Left cardiac atrium (tissue), 4 donors: Measurements from ENCODE around the gene CFAP299. TPM values are rescaled to one million over a fixed set of nuclear protein-coding genes. Genes with fewer than 3 reads are reported as not detected.
"Not testable (repeated sequence)": the region's sequence is repeated elsewhere in the genome, so short reads cannot be mapped to it uniquely, and the experiment has no call there.

ENCODE experiments used
- ATAC-seq, 2 donors: fragments of 200-7000 bp; cut with Tn5 transposase; one replicate each; pipeline ENCODE4 v1.9.1; 2020; ENCODE audit warnings: mild to moderate bottlenecking in 2 of 2, moderate library complexity in 2 of 2
- DNase-seq: peaks from one replicate; pipeline ENCODE4 v3.0.0-alpha.2; 2020
- intact Hi-C, 2 donors: fragments of 100-400 bp; cut with DNase I; formaldehyde crosslinking; loops; one replicate each; pipeline versions ENCODE4 v1.14.1 to v1.15.1; 2022 to 2023
- long read RNA-seq: library from polyadenylated mRNA; unstranded; transcript quantifications from one replicate; pipeline ENCODE4 v2.0.0, GENCODE V29; 2021
- total RNA-seq, 2 donors: library from RNA; stranded (reverse); fragmentation: NEBNext Ultra II Directional; extraction: Animal tissue kit (Norgen Biotek cat#: 25700); gene quantifications; one replicate each; pipeline ENCODE4 v1.2.1, GENCODE V29; 2021
- donor health status: DM: no; HTN: yes; CAD: no.
- donor health status: DM: no; HTN: yes; CAD: no; lungs with severe emphysema.
- donor health status: DM: yes; HTN: yes; CAD: no.
- donor health status: Dilated cardiomyopathy.

Gene CFAP299
- total RNA-seq: not detected
- long read RNA-seq: 0 reads

GRCh38 chr4:80335554-80336358 lies at the start of gene CFAP299:
CFAP299 (plus strand) TSS chr4:80335730.
- peak; percentile 97 to 100 for ATAC-seq
- intact Hi-C loops: loop anchor here in 1 of 2 donors (5.0 kb wide), 1 partner anchor 1383 kb away; no protein-coding TSS in a partner anchor
- DNase-seq: peak; percentile 87

DNA sequence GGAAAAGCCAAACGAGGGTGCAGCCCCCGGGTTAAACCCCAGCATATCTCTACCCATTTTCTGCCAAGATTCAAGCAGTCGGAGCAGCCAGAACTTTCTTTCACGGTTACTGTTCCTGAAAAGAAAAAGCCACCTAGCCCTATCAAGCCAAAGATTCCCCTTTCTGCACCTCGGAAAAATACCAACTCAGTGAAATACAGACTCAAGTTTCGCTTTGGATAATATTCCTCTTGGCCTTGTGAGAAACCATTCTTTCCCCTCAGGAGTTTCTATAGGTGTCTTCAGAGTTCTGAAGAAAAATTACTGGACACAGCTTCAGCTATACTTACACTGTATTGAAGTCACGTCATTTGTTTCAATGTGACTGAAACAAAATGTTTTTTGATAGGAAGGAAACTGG lies 49.1 kb upstream of the CFAP299 start:
- no peak for DNase-seq
- intact Hi-C loops: no loop called here
- ATAC-seq: no peak

DNA sequence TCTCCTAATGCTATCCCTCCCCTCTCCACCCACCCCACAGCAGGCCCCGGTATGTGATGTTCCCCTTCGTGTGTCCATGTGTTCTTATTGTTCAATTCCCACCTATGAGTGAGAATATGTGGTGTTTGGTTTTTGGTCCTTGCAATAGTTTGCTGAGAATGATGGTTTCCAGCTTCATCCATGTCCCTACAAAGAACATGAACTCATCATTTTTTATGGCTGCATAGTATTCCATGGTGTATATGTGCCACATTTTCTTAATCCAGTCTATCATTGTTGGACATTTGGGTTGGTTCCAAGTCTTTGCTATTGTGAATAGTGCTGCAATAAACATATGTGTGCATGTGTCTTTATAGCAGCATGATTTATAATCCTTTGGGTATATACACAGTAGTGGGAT lies 44.9 kb upstream of the CFAP299 start:
- ATAC-seq, DNase-seq, intact Hi-C loops: not testable (repeated sequence)

GRCh38 chr4:80294206-80294605 lies 41.3 kb upstream of the CFAP299 start:
- ATAC-seq (no peak), DNase-seq (no peak)
- intact Hi-C loops: no loop called here

DNA sequence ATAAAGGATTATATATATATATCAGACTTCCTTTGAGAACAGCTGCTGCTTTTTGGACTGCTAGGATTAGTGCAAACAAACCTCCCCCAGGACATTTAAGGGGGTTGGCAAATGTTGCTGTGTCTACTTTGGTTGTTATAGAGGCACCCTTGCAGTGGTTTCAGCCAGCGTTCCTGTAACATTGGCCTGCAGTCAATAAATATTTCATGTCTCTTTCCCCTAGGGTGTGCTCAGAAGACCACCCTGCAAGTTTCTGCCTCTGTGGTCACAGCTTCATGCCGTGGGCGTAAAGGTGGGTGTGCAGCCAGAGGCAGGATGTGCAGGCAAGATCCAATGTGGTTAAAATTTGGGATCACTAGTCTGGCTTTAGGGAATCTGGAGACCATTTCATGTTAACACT lies 40.2 kb upstream of the CFAP299 start:
- ATAC-seq (no peak), DNase-seq (no peak)
- intact Hi-C loops: no loop called here

DNA sequence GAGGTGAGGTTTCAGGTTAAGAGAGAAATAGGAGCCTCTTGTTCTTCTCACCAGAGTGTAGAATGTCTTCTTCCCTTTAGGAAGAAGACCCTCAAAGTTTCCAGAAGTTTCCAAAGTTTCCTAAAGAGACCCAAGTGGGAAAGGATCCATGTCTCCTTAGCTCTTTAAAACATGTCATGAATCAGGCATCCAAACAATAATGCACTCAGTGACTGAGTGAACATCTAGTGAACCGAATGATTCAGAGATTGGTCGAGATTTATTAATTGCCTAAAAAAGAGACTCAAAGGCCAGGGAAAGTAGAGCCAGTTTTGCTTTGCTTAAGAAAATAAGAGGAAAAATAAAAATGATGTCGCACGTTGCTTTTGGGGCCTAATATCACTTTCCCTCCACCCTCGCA lies 39.7 kb upstream of the CFAP299 start:
- intact Hi-C loops: no loop called here
- DNase-seq: no peak
- ATAC-seq: no peak

GRCh38 chr4:80301884-80302283 lies 33.6 kb upstream of the CFAP299 start:
- intact Hi-C loops: no loop called here
- no peak for ATAC-seq
- DNase-seq: no peak

- no peak for DNase-seq
- intact Hi-C loops: no loop called here
- no peak for ATAC-seq
Observed at GRCh38 chr4:80302616-80303223, 32.8 kb upstream of the CFAP299 start.

- DNase-seq (no peak), ATAC-seq (no peak)
- intact Hi-C loops: no loop called here
Observed at GRCh38 chr4:80305466-80305865, 30.1 kb upstream of the CFAP299 start.

DNA sequence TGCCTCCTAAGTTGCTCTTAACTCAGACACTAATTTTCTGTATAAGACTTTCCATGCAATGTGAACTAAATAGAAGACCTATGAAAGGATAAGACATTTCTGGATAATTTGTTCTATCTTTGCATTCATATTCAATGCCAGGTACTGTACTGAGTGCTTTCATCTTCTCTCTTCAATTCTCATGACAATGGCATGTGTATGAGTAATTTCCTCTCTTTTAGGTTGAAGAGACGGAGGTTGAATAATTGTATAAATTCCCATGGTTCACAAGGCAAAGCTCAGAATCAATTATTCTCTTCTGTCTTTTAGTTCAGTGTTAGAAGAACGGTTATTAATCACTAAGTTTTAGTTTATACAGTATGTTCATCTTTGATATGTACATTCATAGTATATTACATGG lies 29.3 kb upstream of the CFAP299 start:
- no peak for ATAC-seq
- intact Hi-C loops: no loop called here

DNA sequence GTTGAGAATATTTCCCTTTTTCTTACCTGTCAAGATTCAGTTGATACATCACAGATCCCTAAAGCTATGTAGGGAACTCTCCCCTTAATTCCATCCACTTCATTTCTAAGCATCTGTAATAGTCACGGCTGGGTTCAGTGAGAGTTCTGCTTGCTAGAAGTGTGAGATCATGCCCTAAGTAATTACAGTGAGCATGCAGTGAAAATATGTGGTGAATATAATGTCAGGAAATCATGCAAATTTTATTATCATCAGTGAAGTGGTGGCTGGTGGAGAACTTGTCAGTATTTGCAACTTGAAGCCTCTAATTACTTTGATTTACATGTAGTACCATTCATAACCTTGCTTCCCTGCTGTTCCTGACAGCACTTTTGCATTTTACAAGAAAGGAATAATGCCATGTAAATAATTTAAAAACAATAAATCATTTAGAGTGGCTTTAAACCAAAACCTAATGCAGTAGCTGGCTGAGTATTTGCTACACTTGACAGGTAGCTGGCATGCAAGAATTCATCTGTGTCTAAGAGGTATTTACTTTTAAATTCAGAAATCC lies 28.3 kb upstream of the CFAP299 start:
- peak in 1 of 2 donors; percentile 59 for ATAC-seq
- no peak for DNase-seq
- intact Hi-C loops: no loop called here

More for the DNA sequence above, 29.3 kb upstream of the CFAP299 start:
- DNase-seq: no peak

- ATAC-seq (peak in 1 of 2 donors; percentile 91), DNase-seq (peak; percentile 27)
- intact Hi-C loops: no loop called here
Observed at GRCh38 chr4:80307774-80308465, 27.6 kb upstream of the CFAP299 start.

DNA sequence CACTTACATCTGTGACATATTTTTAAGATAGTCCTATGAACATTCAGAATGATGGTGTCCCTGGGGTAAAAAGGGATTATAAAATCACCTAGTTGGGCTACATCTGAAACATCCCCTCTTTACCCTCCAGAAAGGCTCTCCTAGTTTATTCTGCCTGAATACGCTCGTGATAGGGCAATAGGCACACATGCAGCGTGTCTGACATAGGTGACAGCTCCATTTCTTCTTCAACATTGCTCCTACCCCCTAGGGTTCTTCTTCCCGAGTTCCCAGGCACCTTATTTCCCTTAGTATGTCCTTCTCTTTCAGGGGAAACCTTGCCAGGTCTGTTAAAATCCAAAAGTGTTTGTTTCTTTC lies 27.1 kb upstream of the CFAP299 start:
- ATAC-seq (no peak), DNase-seq (no peak)
- intact Hi-C loops: no loop called here

- intact Hi-C loops: no loop called here
- ATAC-seq (peak in 1 of 2 donors; percentile 71), DNase-seq (no peak)
Observed at GRCh38 chr4:80309294-80310004, 26.1 kb upstream of the CFAP299 start.

GRCh38 chr4:80311130-80311529 lies 24.4 kb upstream of the CFAP299 start:
- ATAC-seq: no peak
- no peak for DNase-seq
- intact Hi-C loops: no loop called here

DNA sequence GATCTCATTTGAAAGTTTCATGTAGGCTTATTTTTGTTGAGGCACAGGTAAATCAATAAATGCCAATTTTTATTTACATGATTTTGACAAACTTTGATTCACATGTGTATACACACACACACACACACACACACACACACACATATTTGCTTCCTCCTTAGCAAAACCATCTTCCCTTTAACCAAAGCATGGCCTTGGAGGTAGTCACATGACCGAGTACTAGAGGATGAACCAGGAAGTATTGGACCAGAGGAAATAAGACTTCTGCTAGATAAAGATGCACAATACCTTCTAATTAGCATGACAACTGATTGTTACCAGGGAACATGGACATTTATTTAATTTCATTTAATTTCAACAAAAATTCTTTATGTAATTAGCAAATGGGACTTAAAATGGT lies 23.4 kb upstream of the CFAP299 start:
- DNase-seq: no peak

GRCh38 chr4:80313627-80314026 lies 21.9 kb upstream of the CFAP299 start:
- ATAC-seq: no peak
- intact Hi-C loops: no loop called here
- no peak for DNase-seq

More for the DNA sequence above, 23.4 kb upstream of the CFAP299 start:
- intact Hi-C loops: no loop called here
- no peak for ATAC-seq

DNA sequence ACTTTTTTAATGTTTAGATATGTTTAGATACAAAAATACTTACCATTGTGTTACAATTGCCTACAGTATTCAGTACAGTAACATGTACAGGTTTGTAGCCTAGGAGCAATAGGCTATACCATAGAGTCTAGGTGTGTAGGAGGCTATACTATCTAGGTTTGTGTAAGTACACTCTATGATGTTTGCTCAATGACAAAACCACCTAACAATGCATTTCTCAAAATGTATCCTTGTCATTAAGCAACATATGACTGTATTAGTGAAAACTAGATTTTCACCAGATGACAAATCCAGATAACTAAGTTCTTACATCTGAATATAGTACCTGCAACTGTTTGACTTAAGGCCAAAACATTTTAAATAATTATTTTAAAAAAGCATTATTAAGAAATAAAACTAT lies 19.7 kb upstream of the CFAP299 start:
- ATAC-seq, DNase-seq, intact Hi-C loops: not testable (repeated sequence)

- intact Hi-C loops: no loop called here
- DNase-seq: no peak
- ATAC-seq: no peak
Observed at GRCh38 chr4:80321341-80321740, 14.2 kb upstream of the CFAP299 start.
